Caco-2 (cell line): ENCODE results near the gene MBP. TPM values are rescaled to one million over a fixed set of nuclear protein-coding genes. Genes with fewer than 3 reads are reported as not detected.

Experiments
- BruUV-seq: library from RNA; stranded (reverse); fragments of 400-500 nt; replicated peaks from 2 replicates; lab custom pipeline; 2021; lab: Mats Ljungman, UMichigan
- CTCF ChIA-PET: fragments of 300-600 bp; sonication (Branson Sonifier 250); formaldehyde crosslinking; loops from one replicate; lab custom pipeline; 2022; ENCODE audit warnings: antibody characterized with exemption; lab: Charles Lee
- POLR2A ChIA-PET: fragments of 300-600 bp; sonication (Branson Sonifier 250); formaldehyde crosslinking; loops from one replicate; lab custom pipeline; 2022; ENCODE audit warnings: antibody characterized with exemption; lab: Charles Lee
- DNase-seq, 2 experiments: peaks; one replicate each; pipeline versions ENCODE4 v3.0.0 to v3.0.0-alpha.2; 2020 to 2022
- H3K27me3 ChIP-seq: replicated peaks from 2 replicates; pipeline ENCODE4 v1.6.0; 2011; ENCODE audit warnings: low read length; ENCODE audit not compliant: control insufficient read depth, insufficient read depth
- H3K36me3 ChIP-seq: 2 replicates; pipeline ENCODE4 v1.5.1; 2011; ENCODE audit warnings: low read length; ENCODE audit not compliant: control insufficient read depth, insufficient read depth
- H3K4me1 ChIP-seq: fragments of 250-450 bp; sonication (Bioruptor Pico); 2 replicates; pipeline ENCODE4 v1.5.1; 2020; ENCODE audit warnings: mild to moderate bottlenecking
- H3K4me3 ChIP-seq: 2 replicates; pipeline ENCODE4 v1.5.1; 2011; ENCODE audit warnings: low read depth, mild to moderate bottlenecking, control low read depth, low read length
- H3K9me3 ChIP-seq: fragments of 250-450 bp; sonication (Bioruptor Pico); 2 replicates; pipeline ENCODE4 v1.5.1; 2020; ENCODE audit warnings: mild to moderate bottlenecking, moderate library complexity
- H3K27ac Mint-ChIP-seq: one replicate; pipeline ENCODE4 v1.8.0; 2022; ENCODE audit warnings: mixed read lengths; ENCODE audit not compliant: unreplicated experiment
- H3K27me3 Mint-ChIP-seq: one replicate; pipeline ENCODE4 v1.8.0; 2022; ENCODE audit warnings: mixed read lengths; ENCODE audit not compliant: insufficient read depth, unreplicated experiment
- H3K36me3 Mint-ChIP-seq: one replicate; pipeline ENCODE4 v1.8.0; 2022; ENCODE audit warnings: mild to moderate bottlenecking, mixed read lengths; ENCODE audit not compliant: insufficient read depth, unreplicated experiment
- H3K4me1 Mint-ChIP-seq: one replicate; pipeline ENCODE4 v1.8.0; 2022; ENCODE audit warnings: low read depth, mixed read lengths; ENCODE audit not compliant: unreplicated experiment
- H3K4me3 Mint-ChIP-seq: one replicate; pipeline ENCODE4 v1.8.0; 2022; ENCODE audit warnings: mild to moderate bottlenecking, moderate library complexity, mixed read lengths; ENCODE audit not compliant: unreplicated experiment
- H3K9me3 Mint-ChIP-seq: one replicate; pipeline ENCODE4 v1.8.0; 2022; ENCODE audit warnings: mixed read lengths; ENCODE audit not compliant: unreplicated experiment
- intact Hi-C: fragments of 100-400 bp; cut with micrococcal nuclease; formaldehyde crosslinking; loops from one replicate; pipeline ENCODE4 v1.10.0; 2022; ENCODE audit not compliant: unreplicated experiment
- total RNA-seq: library from RNA; stranded (reverse); gene quantifications from 2 replicates; pipeline ENCODE4 v1.2.3, GENCODE V29; 2022
- TF ChIP-seq, protein P1 (sequence below), 2 experiments: fragments of 200-600 bp in 1 of 2; IDR thresholded peaks; 1 replicate in 1 of 2; 2 replicates in 1 of 2; pipeline versions ENCODE4 v1.5.1 to v1.8.0; 2011 to 2022; ENCODE audit warnings: antibody characterized with exemption in 1 of 2, control low read depth in 1 of 2, inconsistent platforms in 1 of 2, low read depth in 1 of 2, low read length in 1 of 2, mild to moderate bottlenecking in 1 of 2, moderate library complexity in 1 of 2; ENCODE audit not compliant: insufficient read depth in 1 of 2, severe bottlenecking in 1 of 2, unreplicated experiment in 1 of 2

MBP gene
- total RNA-seq, 1 experiment from 2014 or later, result 11.4 TPM

DNA sequence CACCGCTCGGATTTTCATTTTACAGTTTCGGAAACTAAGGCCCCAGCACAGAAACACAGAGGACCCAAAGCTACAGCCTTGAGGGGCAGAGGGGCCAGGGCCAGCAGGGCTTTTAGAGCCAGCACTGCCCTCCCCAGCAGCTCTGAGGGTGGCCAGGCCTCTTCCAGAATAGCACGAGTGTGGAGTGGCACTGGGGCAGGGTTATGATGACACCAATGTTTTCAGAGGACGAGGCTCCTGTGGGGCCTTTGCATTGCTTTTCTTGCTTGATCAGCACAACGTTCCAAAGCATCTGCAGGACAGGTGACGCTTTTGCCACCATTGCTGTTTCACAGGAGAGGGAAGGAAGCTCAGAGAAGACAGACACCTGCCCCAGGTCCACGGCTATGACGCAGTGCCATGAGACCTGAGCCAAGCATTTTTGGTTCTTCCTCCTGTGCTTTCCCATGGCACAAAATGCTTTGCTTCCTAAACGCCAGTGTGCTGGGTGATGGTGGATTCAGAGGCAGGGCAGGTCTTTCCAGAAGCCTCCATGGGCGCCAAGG lies 126.9 kb downstream of the MBP start:
- intact Hi-C loops, result no loop called here
- H3K36me3 ChIP-seq, result no peaks in the 10 kb centered on the region
- H3K27me3 ChIP-seq, result no peaks in the 10 kb centered on the region
- H3K36me3 Mint-ChIP-seq, result no peaks in the 10 kb centered on the region
- POLR2A ChIA-PET, result no interaction called here
- no peaks in the 10 kb centered on the region for H3K9me3 ChIP-seq
- no peaks in the 10 kb centered on the region for H3K27me3 Mint-ChIP-seq
- no peak overlapping the region for H3K4me3 Mint-ChIP-seq
- BruUV-seq, result no TSS peak
- TF ChIP-seq, protein P1, sequence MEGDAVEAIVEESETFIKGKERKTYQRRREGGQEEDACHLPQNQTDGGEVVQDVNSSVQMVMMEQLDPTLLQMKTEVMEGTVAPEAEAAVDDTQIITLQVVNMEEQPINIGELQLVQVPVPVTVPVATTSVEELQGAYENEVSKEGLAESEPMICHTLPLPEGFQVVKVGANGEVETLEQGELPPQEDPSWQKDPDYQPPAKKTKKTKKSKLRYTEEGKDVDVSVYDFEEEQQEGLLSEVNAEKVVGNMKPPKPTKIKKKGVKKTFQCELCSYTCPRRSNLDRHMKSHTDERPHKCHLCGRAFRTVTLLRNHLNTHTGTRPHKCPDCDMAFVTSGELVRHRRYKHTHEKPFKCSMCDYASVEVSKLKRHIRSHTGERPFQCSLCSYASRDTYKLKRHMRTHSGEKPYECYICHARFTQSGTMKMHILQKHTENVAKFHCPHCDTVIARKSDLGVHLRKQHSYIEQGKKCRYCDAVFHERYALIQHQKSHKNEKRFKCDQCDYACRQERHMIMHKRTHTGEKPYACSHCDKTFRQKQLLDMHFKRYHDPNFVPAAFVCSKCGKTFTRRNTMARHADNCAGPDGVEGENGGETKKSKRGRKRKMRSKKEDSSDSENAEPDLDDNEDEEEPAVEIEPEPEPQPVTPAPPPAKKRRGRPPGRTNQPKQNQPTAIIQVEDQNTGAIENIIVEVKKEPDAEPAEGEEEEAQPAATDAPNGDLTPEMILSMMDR (IDR thresholded peaks at IDR 0.05; ENCODE audit: insufficient read depth in 1 of 2, low read depth in 1 of 2, low read length in 1 of 2, severe bottlenecking in 1 of 2, unreplicated experiment in 1 of 2), result no peak
- DNase-seq, result no peak
- no peak overlapping the region for H3K4me3 ChIP-seq
- no peak overlapping the region for H3K27ac Mint-ChIP-seq
- H3K9me3 Mint-ChIP-seq, result no peaks in the 10 kb centered on the region
- no peaks in the 10 kb centered on the region for H3K4me1 ChIP-seq
- CTCF ChIA-PET, result no interaction called here
- no peaks in the 10 kb centered on the region for H3K4me1 Mint-ChIP-seq

DNA sequence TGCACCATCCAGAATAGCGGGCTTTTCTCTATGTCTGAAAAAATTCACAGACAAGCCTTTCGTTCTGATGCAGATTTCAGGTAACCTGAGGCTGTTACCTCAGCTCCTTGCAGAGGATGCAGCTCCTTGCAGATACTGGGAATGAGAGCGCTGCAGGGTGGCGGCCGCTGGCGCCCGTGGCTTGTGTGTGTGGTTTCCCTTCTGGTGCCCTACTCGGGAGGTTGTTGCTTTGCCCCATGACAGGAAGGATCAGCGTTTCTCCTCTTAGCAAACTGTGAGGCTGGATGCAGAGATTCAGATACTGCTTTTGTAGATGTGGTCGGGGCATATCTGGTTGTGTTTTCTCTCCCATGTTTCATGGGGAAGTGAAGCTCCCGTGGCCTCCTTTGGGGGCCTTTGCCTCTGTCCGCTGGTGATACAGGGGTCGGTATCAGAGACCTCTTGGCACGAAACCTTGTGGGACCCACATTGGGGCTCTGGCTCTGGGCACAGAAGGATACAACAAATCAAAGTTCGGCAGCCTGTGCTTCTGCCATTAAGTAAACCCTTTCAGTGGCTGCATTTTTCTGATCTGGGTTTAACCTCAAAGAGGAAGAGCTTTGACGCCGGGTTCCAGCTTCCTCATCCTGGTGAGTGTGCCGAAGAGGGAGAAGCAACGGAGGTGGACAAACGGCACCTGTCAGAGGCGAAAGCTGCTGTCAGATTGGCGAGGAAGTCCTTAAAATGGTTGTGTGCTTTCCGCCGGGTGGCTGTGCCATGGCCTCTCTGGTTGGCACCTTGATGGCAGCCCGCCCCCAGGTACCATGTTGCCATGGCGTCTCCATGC lies 127.8 kb downstream of the MBP start:
- Mint-ChIP-seq H3K4me3 (no peak overlapping the region), H3K27me3 (no peaks in the 10 kb centered on the region), H3K27ac (no peak overlapping the region), H3K9me3 (no peaks in the 10 kb centered on the region), H3K4me1 (no peaks in the 10 kb centered on the region), H3K36me3 (no peaks in the 10 kb centered on the region)
- no peak for DNase-seq
- ChIA-PET CTCF (no interaction called here), POLR2A (no interaction called here)
- H3K4me3 ChIP-seq, result no peak overlapping the region
- no TSS peak for BruUV-seq
- intact Hi-C loops, result no loop called here
- TF ChIP-seq, protein P1 (IDR thresholded peaks at IDR 0.05; ENCODE audit: insufficient read depth in 1 of 2, low read depth in 1 of 2, low read length in 1 of 2, severe bottlenecking in 1 of 2, unreplicated experiment in 1 of 2), result no peak
- no peaks in the 10 kb centered on the region for H3K36me3 ChIP-seq
- H3K27me3 ChIP-seq, result no peaks in the 10 kb centered on the region
- H3K9me3 ChIP-seq, result no peaks in the 10 kb centered on the region
- H3K4me1 ChIP-seq, result no peaks in the 10 kb centered on the region

DNA sequence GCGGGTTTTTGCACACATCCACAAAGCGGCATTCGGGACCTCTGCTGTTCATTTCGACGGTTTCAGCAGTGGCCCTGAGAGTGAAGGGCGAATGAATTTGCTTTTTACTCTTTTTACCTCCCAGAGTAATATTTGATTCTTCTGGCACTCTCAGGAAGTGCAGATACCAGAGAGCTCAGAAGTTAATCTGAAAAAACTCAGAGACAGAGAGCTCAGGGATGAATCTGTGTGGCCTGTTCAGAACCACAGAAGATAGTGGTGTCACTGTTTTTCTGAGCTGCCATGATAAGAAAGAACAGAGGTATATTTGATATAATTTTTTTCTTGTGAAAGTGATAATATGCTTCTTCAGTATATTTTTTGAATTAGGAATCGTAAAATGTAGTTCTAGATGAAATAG lies 129.3 kb downstream of the MBP start:
- no peaks in the 10 kb centered on the region for H3K27me3 Mint-ChIP-seq
- TF ChIP-seq, protein P1 (IDR thresholded peaks at IDR 0.05; ENCODE audit: insufficient read depth in 1 of 2, low read depth in 1 of 2, low read length in 1 of 2, severe bottlenecking in 1 of 2, unreplicated experiment in 1 of 2), result no peak
- no peaks in the 10 kb centered on the region for H3K4me1 Mint-ChIP-seq
- Histone ChIP-seq H3K36me3 (no peaks in the 10 kb centered on the region), H3K4me3 (no peak overlapping the region), H3K4me1 (no peaks in the 10 kb centered on the region), H3K9me3 (no peaks in the 10 kb centered on the region), H3K27me3 (no peaks in the 10 kb centered on the region)
- no peaks in the 10 kb centered on the region for H3K36me3 Mint-ChIP-seq
- CTCF ChIA-PET, result no interaction called here
- BruUV-seq, result no TSS peak
- no peak for DNase-seq
- no peak overlapping the region for H3K27ac Mint-ChIP-seq
- intact Hi-C loops, result no loop called here
- POLR2A ChIA-PET, result no interaction called here
- H3K4me3 Mint-ChIP-seq, result no peak overlapping the region
- H3K9me3 Mint-ChIP-seq, result no peaks in the 10 kb centered on the region
